ENCODE results near the gene GCC2. TPM values are rescaled to one million over a fixed set of nuclear protein-coding genes. Genes with fewer than 3 reads are reported as not detected.
"Not testable (repeated sequence)": the region's sequence is repeated elsewhere in the genome, so short reads cannot be mapped to it uniquely, and the experiment has no call there.

GCC2 gene
- total RNA-seq, 5 donors from 2014 or later (not counting 1 experiment from before 2014, with no cell fraction given) = 97.3 to 152 (median 135) TPM

DNA sequence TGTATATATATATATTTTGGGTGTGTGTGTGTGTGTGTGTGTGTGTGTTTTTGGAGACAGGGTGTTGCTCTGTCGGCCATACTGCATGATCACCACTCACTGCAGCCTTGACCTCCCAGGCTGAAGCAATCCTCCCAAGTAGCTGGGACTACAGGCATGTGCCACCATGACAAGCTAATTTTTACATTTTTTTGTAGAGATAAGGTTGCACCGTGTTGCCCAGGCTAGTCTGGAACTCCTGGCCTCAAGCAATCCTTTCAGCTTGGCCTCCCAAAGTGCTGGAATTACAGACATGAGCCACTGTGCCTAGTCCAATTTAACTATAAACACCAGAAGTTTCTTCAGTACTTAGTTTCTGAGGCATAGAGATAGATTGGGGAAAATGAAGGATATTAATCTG, 103.6 kb downstream of the GCC2 start:
- ATAC-seq (replicated peaks in 1 of 4) = no peak
- no peak overlapping the region for H3K27ac Mint-ChIP-seq
- H3K27me3 ChIP-seq (replicated peaks in 1 of 2; ENCODE audit: control insufficient read depth in 2 of 2, extremely low read depth in 1 of 2, insufficient read depth in 2 of 2, low read length in 1 of 2) = no peaks in the 10 kb centered on the region
- no peaks in the 10 kb centered on the region for H3K36me3 ChIP-seq (ENCODE audit: control insufficient read depth in 2 of 2, extremely low read depth in 1 of 2, insufficient read depth in 1 of 2, low read length in 1 of 2)
- no peaks in the 10 kb centered on the region for H3K9me3 Mint-ChIP-seq
- no peak overlapping the region for H3K4me3 ChIP-seq (ENCODE audit: control insufficient read depth in 1 of 2, extremely low read depth in 1 of 2, low read length in 1 of 2)
- H3K9me3 ChIP-seq = no peaks in the 10 kb centered on the region
- H3K4me3 Mint-ChIP-seq = no peak overlapping the region
- H3K27ac ChIP-seq (ENCODE audit: low read length) = no peak overlapping the region
- ChIA-PET CTCF (no interaction called here), POLR2A (no interaction called here)
- no peaks in the 10 kb centered on the region for H3K4me1 ChIP-seq (ENCODE audit: control insufficient read depth in 1 of 2, extremely low read depth in 1 of 2, insufficient read depth in 2 of 2, low read length in 2 of 2)
- peaks cover 0 to 4% (median 3%) of the 10 kb centered on the region in 3 donors for H3K4me1 Mint-ChIP-seq
- H3K36me3 Mint-ChIP-seq = no peaks in the 10 kb centered on the region
- no peak for DNase-seq
- no peaks in the 10 kb centered on the region for H3K27me3 Mint-ChIP-seq
- no CpG with 5 or more reads among the region's 2 CpGs for WGBS (ENCODE audit: insufficient coverage)

DNA sequence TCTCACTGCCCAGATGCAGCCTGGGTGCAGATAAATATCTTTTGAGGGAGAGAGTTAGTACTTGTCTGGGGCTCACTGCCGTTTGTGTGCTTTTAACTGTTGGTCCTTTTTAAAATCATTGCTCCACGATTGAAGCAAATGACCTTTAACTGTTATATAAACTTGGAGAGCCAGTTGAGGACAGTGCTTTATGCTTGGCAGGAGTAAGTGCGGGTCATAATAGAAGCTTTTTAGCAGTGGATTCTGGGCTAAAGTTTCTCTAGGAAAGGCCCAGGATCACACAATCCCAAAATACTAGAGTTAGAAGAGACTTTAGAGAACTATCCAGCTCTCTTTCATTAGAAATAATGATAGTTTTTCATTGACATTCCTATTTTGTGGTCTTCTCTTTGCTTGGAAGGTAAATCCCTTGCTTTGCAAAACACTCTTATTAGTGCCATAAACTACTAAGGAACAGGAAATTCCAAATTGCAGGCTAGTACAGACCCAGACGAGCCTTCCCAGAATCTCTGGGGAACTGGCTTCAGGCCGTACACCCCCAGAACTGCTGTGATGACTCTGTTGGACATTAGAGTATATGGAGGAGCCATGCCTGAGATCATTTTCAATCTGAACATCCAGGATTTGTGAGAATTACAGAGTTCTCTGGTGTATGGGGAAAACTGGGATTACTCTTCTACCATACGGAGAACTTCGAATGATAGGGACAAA, 104.4 kb downstream of the GCC2 start:
- no peaks in the 10 kb centered on the region for H3K4me1 Mint-ChIP-seq
- no peaks in the 10 kb centered on the region for H3K27me3 Mint-ChIP-seq
- ChIA-PET POLR2A (no interaction called here), CTCF (no interaction called here)
- DNase-seq = no peak
- H3K27me3 ChIP-seq (replicated peaks in 1 of 2; ENCODE audit: control insufficient read depth in 2 of 2, extremely low read depth in 1 of 2, insufficient read depth in 2 of 2, low read length in 1 of 2) = no peaks in the 10 kb centered on the region
- no peaks in the 10 kb centered on the region for H3K9me3 Mint-ChIP-seq
- H3K4me3 ChIP-seq (ENCODE audit: control insufficient read depth in 1 of 2, extremely low read depth in 1 of 2, low read length in 1 of 2) = no peak overlapping the region
- no peaks in the 10 kb centered on the region for H3K36me3 Mint-ChIP-seq
- no peak for ATAC-seq (replicated peaks in 1 of 4)
- no peak overlapping the region for H3K27ac ChIP-seq (ENCODE audit: low read length)
- no peak overlapping the region for H3K27ac Mint-ChIP-seq
- H3K9me3 ChIP-seq = no peaks in the 10 kb centered on the region
- no peaks in the 10 kb centered on the region for H3K36me3 ChIP-seq (ENCODE audit: control insufficient read depth in 2 of 2, extremely low read depth in 1 of 2, insufficient read depth in 1 of 2, low read length in 1 of 2)
- WGBS (ENCODE audit: insufficient coverage) = 90% methylated on average over 3 of the region's 7 CpGs
- H3K4me3 Mint-ChIP-seq = no peak overlapping the region
- no peaks in the 10 kb centered on the region for H3K4me1 ChIP-seq (ENCODE audit: control insufficient read depth in 1 of 2, extremely low read depth in 1 of 2, insufficient read depth in 2 of 2, low read length in 2 of 2)

DNA sequence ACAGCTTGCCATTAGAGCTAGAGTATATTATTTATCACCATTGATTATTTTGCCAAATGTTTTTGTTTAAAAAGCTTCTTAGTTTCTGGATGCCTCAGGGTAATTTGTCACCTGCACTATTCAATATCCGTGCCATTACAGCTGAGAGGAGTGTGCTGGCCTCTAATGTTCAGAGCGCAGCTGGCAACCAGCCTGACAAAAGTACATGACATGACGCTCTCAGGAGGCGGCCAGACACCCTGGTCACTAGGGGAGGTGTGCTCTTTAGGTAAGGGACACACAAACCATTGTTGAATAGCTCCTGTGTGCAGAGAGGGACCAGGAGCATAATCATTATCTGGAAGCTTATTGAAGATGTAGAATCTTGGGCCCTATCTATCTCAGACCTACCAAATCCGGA, 105.5 kb downstream of the GCC2 start:
- no peaks in the 10 kb centered on the region for H3K4me1 ChIP-seq (ENCODE audit: control insufficient read depth in 1 of 2, extremely low read depth in 1 of 2, insufficient read depth in 2 of 2, low read length in 2 of 2)
- H3K27ac ChIP-seq (ENCODE audit: low read length) = no peak overlapping the region
- Mint-ChIP-seq H3K4me3 (no peak overlapping the region), H3K27me3 (no peaks in the 10 kb centered on the region), H3K9me3 (no peaks in the 10 kb centered on the region), H3K27ac (no peak overlapping the region), H3K36me3 (no peaks in the 10 kb centered on the region), H3K4me1 (no peaks in the 10 kb centered on the region)
- 94% methylated on average over 3 of the region's 5 CpGs for WGBS (ENCODE audit: insufficient coverage)
- no peaks in the 10 kb centered on the region for H3K27me3 ChIP-seq (replicated peaks in 1 of 2; ENCODE audit: control insufficient read depth in 2 of 2, extremely low read depth in 1 of 2, insufficient read depth in 2 of 2, low read length in 1 of 2)
- no peaks in the 10 kb centered on the region for H3K9me3 ChIP-seq
- no peak overlapping the region for H3K4me3 ChIP-seq (ENCODE audit: control insufficient read depth in 1 of 2, extremely low read depth in 1 of 2, low read length in 1 of 2)
- POLR2A ChIA-PET = interaction anchor here in 1 of 2 donors (0.6 kb wide), 1 partner anchor 24 kb away, joined by 5 read pairs; no protein-coding TSS in a partner anchor
- DNase-seq (no peak), ATAC-seq (replicated peaks in 1 of 4) (no peak)
- CTCF ChIA-PET = no interaction called here
- H3K36me3 ChIP-seq (ENCODE audit: control insufficient read depth in 2 of 2, extremely low read depth in 1 of 2, insufficient read depth in 1 of 2, low read length in 1 of 2) = no peaks in the 10 kb centered on the region

DNA sequence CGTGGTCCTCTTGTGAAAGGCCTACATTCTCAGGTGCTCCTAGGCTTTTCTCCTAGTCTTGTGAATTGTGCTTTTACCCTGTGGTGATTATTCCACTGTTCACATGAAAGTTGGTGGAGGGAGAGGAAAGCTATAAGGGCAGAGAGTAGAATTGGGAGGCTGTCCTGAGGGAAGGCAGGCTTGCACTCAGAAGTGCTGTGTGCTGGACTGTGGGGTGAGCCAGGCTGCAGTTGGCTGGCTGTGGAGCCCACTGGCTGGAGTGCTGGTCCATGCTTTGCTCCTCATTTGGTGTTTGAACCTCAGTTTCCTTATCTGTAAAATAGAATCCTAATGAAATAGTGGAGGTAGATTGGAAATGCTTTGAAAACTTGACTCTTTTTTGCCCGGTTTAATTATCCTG, 106.6 kb downstream of the GCC2 start:
- no peaks in the 10 kb centered on the region for H3K36me3 Mint-ChIP-seq
- ATAC-seq (replicated peaks in 1 of 4) = no peak
- H3K27me3 Mint-ChIP-seq = no peaks in the 10 kb centered on the region
- POLR2A ChIA-PET = no interaction called here
- Histone ChIP-seq H3K4me1 (ENCODE audit: control insufficient read depth in 1 of 2, extremely low read depth in 1 of 2, insufficient read depth in 2 of 2, low read length in 2 of 2) (no peaks in the 10 kb centered on the region), H3K27me3 (replicated peaks in 1 of 2; ENCODE audit: control insufficient read depth in 2 of 2, extremely low read depth in 1 of 2, insufficient read depth in 2 of 2, low read length in 1 of 2) (no peaks in the 10 kb centered on the region), H3K4me3 (ENCODE audit: control insufficient read depth in 1 of 2, extremely low read depth in 1 of 2, low read length in 1 of 2) (no peak overlapping the region), H3K27ac (ENCODE audit: low read length) (no peak overlapping the region), H3K36me3 (ENCODE audit: control insufficient read depth in 2 of 2, extremely low read depth in 1 of 2, insufficient read depth in 1 of 2, low read length in 1 of 2) (no peaks in the 10 kb centered on the region), H3K9me3 (no peaks in the 10 kb centered on the region)
- CTCF ChIA-PET = no interaction called here
- no peaks in the 10 kb centered on the region for H3K9me3 Mint-ChIP-seq
- no peak for DNase-seq
- H3K4me3 Mint-ChIP-seq = no peak overlapping the region
- H3K4me1 Mint-ChIP-seq = no peaks in the 10 kb centered on the region
- no peak overlapping the region for H3K27ac Mint-ChIP-seq
- 100% methylated on average over 1 of the region's 2 CpGs for WGBS (ENCODE audit: insufficient coverage)

DNA sequence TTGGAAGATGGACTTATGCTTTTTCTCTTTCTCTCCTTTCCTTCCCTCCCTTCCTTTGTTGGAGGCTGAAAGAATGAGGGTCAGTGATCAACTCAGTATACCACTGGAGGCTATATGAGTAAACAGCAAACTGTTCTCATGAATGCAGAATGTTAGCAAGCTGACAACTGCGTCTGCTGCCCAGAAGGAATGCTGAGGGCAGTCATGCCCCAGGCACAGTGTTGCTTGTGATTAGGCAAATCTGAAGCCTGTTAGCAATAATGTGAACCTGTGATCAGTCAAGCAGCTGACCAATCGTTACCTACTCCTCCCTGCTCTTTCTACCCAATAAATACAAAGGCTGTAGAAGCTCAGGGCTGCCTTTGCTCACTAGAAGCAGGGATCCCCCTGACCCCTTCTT, 107.6 kb downstream of the GCC2 start:
- 100% methylated on average over 1 of the region's 2 CpGs for WGBS (ENCODE audit: insufficient coverage)
- H3K9me3 ChIP-seq; H3K4me3 ChIP-seq (ENCODE audit: control insufficient read depth in 1 of 2, extremely low read depth in 1 of 2, low read length in 1 of 2); H3K4me1 Mint-ChIP-seq; H3K36me3 ChIP-seq (ENCODE audit: control insufficient read depth in 2 of 2, extremely low read depth in 1 of 2, insufficient read depth in 1 of 2, low read length in 1 of 2); H3K27ac ChIP-seq (ENCODE audit: low read length); H3K4me3 Mint-ChIP-seq; ATAC-seq (replicated peaks in 1 of 4); CTCF ChIA-PET; DNase-seq; H3K9me3 Mint-ChIP-seq; H3K27me3 ChIP-seq (replicated peaks in 1 of 2; ENCODE audit: control insufficient read depth in 2 of 2, extremely low read depth in 1 of 2, insufficient read depth in 2 of 2, low read length in 1 of 2); H3K27ac Mint-ChIP-seq; H3K27me3 Mint-ChIP-seq; H3K36me3 Mint-ChIP-seq; H3K4me1 ChIP-seq (ENCODE audit: control insufficient read depth in 1 of 2, extremely low read depth in 1 of 2, insufficient read depth in 2 of 2, low read length in 2 of 2); POLR2A ChIA-PET: not testable (repeated sequence)

Other genes starting within 250 kb of the GCC2 start
- gene SULT1C3, start 209.2 kb upstream of the GCC2 start, total RNA-seq = not detected
- under 1 TPM in 1 of 5 donors, not detected in 4; 0.44 TPM for gene SULT1C2, start 160.3 kb upstream of the GCC2 start, total RNA-seq
- not detected for gene SULT1C4, start 71.3 kb upstream of the GCC2 start, total RNA-seq
- 10 to 100 TPM; 55.5 to 82.8 (median 56.9) TPM for gene LIMS1, start 85.3 kb downstream of the GCC2 start, total RNA-seq